ENCODE measurements around the gene NAGK. TPM values are rescaled to one million over a fixed set of nuclear protein-coding genes. Genes with fewer than 3 reads are reported as not detected.

The NAGK gene
- total RNA-seq, 3 donors from 2014 or later (not counting 1 experiment from before 2014, with no cell fraction given) = 67.3 to 93.6 (median 74.9) TPM

GRCh38 chr2:71064754-71065621, 3.5 kb upstream of the NAGK start:
- H3K36me3 ChIP-seq (ENCODE audit: control insufficient read depth, insufficient read depth, low read length) = no peaks in the 10 kb centered on the region
- peaks cover 12 to 22% of the 10 kb centered on the region in 2 donors for H3K27me3 Mint-ChIP-seq (ENCODE audit: low read depth in 2 of 2)
- no peaks in the 10 kb centered on the region for H3K36me3 Mint-ChIP-seq
- TF ChIP-seq CTCF (IDR thresholded peaks at IDR 0.05) = no peak
- 38% methylated on average over 6 of the region's 7 CpGs for WGBS (ENCODE audit: insufficient coverage)
- no peak overlapping the region for H3K4me3 ChIP-seq (ENCODE audit: low read length)
- peak overlapping the region in 1 of 2 donors; percentile 17 for H3K27ac Mint-ChIP-seq
- H3K4me1 Mint-ChIP-seq = peaks cover 30 to 31% of the 10 kb centered on the region in 2 donors
- H3K9me3 ChIP-seq (ENCODE audit: control insufficient read depth, insufficient read depth, low read length) = no peaks in the 10 kb centered on the region
- H3K9me3 Mint-ChIP-seq = no peaks in the 10 kb centered on the region
- no peak for ATAC-seq
- no peaks in the 10 kb centered on the region for H3K27me3 ChIP-seq (ENCODE audit: control insufficient read depth, insufficient read depth, low read length)
- DNase-seq = no peak
- intact Hi-C loops (cut with micrococcal nuclease) = loop anchor here (5.0 kb wide), 1 partner anchor 267 kb away; the partner anchor contains the start of gene ZNF638
- H3K27ac ChIP-seq (ENCODE audit: low read length) = peak overlapping the region; percentile 59
- peaks cover 17% of the 10 kb centered on the region for H3K4me1 ChIP-seq (ENCODE audit: control insufficient read depth, insufficient read depth, low read length)
- H3K4me3 Mint-ChIP-seq = no peak overlapping the region

GRCh38 chr2:71066856-71067255, 1.6 kb upstream of the NAGK start:
- Histone ChIP-seq H3K4me1 (ENCODE audit: control insufficient read depth, insufficient read depth, low read length) (peaks cover 35% of the 10 kb centered on the region), H3K4me3 (ENCODE audit: low read length) (no peak overlapping the region), H3K9me3 (ENCODE audit: control insufficient read depth, insufficient read depth, low read length) (no peaks in the 10 kb centered on the region), H3K36me3 (ENCODE audit: control insufficient read depth, insufficient read depth, low read length) (no peaks in the 10 kb centered on the region), H3K27ac (ENCODE audit: low read length) (no peak overlapping the region), H3K27me3 (ENCODE audit: control insufficient read depth, insufficient read depth, low read length) (no peaks in the 10 kb centered on the region)
- Mint-ChIP-seq H3K9me3 (no peaks in the 10 kb centered on the region), H3K27me3 (ENCODE audit: low read depth in 2 of 2) (peaks cover 10 to 12% of the 10 kb centered on the region in 2 donors), H3K4me3 (peak overlapping the region; percentile 97), H3K27ac (peak overlapping the region; percentile 98 to 99), H3K4me1 (peaks cover 49 to 50% of the 10 kb centered on the region in 2 donors), H3K36me3 (no peaks in the 10 kb centered on the region)
- 96% methylated on average over 2 of the region's 3 CpGs for WGBS (ENCODE audit: insufficient coverage)
- intact Hi-C loops (cut with micrococcal nuclease) = loop anchor here (5.0 kb wide), 1 partner anchor 265 kb away; the partner anchor contains the start of gene ZNF638
- DNase-seq (no peak), ATAC-seq (no peak)
- TF ChIP-seq CTCF (IDR thresholded peaks at IDR 0.05) = no peak

GRCh38 chr2:71067567-71068217, 756 bp upstream of the NAGK start:
- Histone ChIP-seq H3K27ac (ENCODE audit: low read length) (peak overlapping the region; percentile 93), H3K9me3 (ENCODE audit: control insufficient read depth, insufficient read depth, low read length) (no peaks in the 10 kb centered on the region), H3K27me3 (ENCODE audit: control insufficient read depth, insufficient read depth, low read length) (no peaks in the 10 kb centered on the region), H3K4me1 (ENCODE audit: control insufficient read depth, insufficient read depth, low read length) (peaks cover 43% of the 10 kb centered on the region), H3K4me3 (ENCODE audit: low read length) (peak overlapping the region; percentile 80), H3K36me3 (ENCODE audit: control insufficient read depth, insufficient read depth, low read length) (peaks cover under 1% of the 10 kb centered on the region)
- H3K4me1 Mint-ChIP-seq = peaks cover 53% of the 10 kb centered on the region in 2 donors
- WGBS (ENCODE audit: insufficient coverage) = 6% methylated on average over 26 of the region's 26 CpGs
- H3K9me3 Mint-ChIP-seq = no peaks in the 10 kb centered on the region
- peak overlapping the region; percentile 98 to 99 for H3K27ac Mint-ChIP-seq
- no peaks in the 10 kb centered on the region for H3K36me3 Mint-ChIP-seq
- ATAC-seq (no peak), DNase-seq (peak in 1 of 2 donors; percentile 46)
- peak overlapping the region; percentile 97 for H3K4me3 Mint-ChIP-seq
- H3K27me3 Mint-ChIP-seq (ENCODE audit: low read depth in 2 of 2) = peaks cover 10% of the 10 kb centered on the region in 2 donors
- intact Hi-C loops (cut with micrococcal nuclease) = loop anchor here (1.0 to 5.0 kb wide), 2 partner anchors 90 to 265 kb away; partner anchors contain the start of gene ZNF638
- no peak for TF ChIP-seq CTCF (IDR thresholded peaks at IDR 0.05)

All from natural killer cell (primary cell).